ENCODE data around the gene TCF4. TPM values are rescaled to one million over a fixed set of nuclear protein-coding genes. Genes with fewer than 3 reads are reported as not detected.

TCF4 gene
- total RNA-seq, 1 experiment from 2014 or later, result 0.42 TPM

- Histone ChIP-seq H3K36me3 (ENCODE audit: control insufficient read depth in 1 of 2, insufficient read depth in 2 of 2, low read length in 2 of 2) (no peaks in the 10 kb centered on the region), H3K4me3 (replicated peaks in 1 of 2; ENCODE audit: low read depth in 1 of 2, low read length in 2 of 2) (no peak overlapping the region), H3K27me3 (ENCODE audit: insufficient read depth, low read length) (no peaks in the 10 kb centered on the region), H3K9ac (ENCODE audit: low read length) (no peak overlapping the region), H2AFZ (ENCODE audit: low read depth, low read length, poor library complexity, severe bottlenecking) (no peak overlapping the region), H4K20me1 (ENCODE audit: insufficient read depth) (no peaks in the 10 kb centered on the region), H3K4me2 (ENCODE audit: low read length) (no peak overlapping the region), H3K27ac (ENCODE audit: low read depth, low read length) (no peak overlapping the region), H3K4me1 (ENCODE audit: control insufficient read depth in 1 of 2, insufficient read depth in 2 of 2, low read length in 2 of 2) (no peaks in the 10 kb centered on the region), H3K79me2 (ENCODE audit: insufficient read depth, low read length) (no peaks in the 10 kb centered on the region), H3K9me2 (ENCODE audit: insufficient read depth) (no peaks in the 10 kb centered on the region), H3K9me3 (ENCODE audit: control insufficient read depth in 1 of 2, insufficient read depth in 1 of 2, low read depth in 1 of 2, low read length in 2 of 2) (no peaks in the 10 kb centered on the region)
- ATAC-seq (no peak), DNase-seq (ENCODE audit: low read depth, low spot score) (no peak)
- CTCF ChIA-PET, result no interaction called here
- intact Hi-C loops (cut with micrococcal nuclease), result loop anchor here (5.0 kb wide), 1 partner anchor 49 kb away; no protein-coding TSS in a partner anchor
- BruUV-seq (replicated peaks), result no TSS peak
- POLR2A ChIA-PET, result no interaction called here
- RAD21 ChIA-PET (ENCODE audit: low non-redundant PET in 1 of 2, low total read pairs in 2 of 2, uncharacterized antibody in 2 of 2, unreplicated experiment in 2 of 2), result no interaction called here
- TF ChIP-seq ZNF274 (IDR thresholded peaks at IDR 0.05; ENCODE audit: low read depth, low read length) (no peak), SIN3A (IDR thresholded peaks at IDR 0.05; ENCODE audit: low read depth) (no peak), SP1 (IDR thresholded peaks at IDR 0.05; ENCODE audit: low read depth) (no peak), JUND (IDR thresholded peaks at IDR 0.05) (no peak)
Observed at GRCh38 chr18:55310863-55311262, 277.1 kb downstream of the TCF4 start.

GRCh38 chr18:55310044-55310676 is 277.8 kb downstream of the TCF4 start:
- TF ChIP-seq ZFX (IDR thresholded peaks at IDR 0.05), result no peak
- no peak for TF ChIP-seq SIN3A (IDR thresholded peaks at IDR 0.05; ENCODE audit: low read depth)
- no peak for TF ChIP-seq EZH2phosphoT487 (IDR thresholded peaks at IDR 0.05; ENCODE audit: borderline replicate concordance)
- no peak for TF ChIP-seq CEBPB (IDR thresholded peaks at IDR 0.05; ENCODE audit: low read depth)
- TF ChIP-seq, protein P1, sequence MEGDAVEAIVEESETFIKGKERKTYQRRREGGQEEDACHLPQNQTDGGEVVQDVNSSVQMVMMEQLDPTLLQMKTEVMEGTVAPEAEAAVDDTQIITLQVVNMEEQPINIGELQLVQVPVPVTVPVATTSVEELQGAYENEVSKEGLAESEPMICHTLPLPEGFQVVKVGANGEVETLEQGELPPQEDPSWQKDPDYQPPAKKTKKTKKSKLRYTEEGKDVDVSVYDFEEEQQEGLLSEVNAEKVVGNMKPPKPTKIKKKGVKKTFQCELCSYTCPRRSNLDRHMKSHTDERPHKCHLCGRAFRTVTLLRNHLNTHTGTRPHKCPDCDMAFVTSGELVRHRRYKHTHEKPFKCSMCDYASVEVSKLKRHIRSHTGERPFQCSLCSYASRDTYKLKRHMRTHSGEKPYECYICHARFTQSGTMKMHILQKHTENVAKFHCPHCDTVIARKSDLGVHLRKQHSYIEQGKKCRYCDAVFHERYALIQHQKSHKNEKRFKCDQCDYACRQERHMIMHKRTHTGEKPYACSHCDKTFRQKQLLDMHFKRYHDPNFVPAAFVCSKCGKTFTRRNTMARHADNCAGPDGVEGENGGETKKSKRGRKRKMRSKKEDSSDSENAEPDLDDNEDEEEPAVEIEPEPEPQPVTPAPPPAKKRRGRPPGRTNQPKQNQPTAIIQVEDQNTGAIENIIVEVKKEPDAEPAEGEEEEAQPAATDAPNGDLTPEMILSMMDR (IDR thresholded peaks at IDR 0.05 in 2 of 3, conservative IDR thresholded peaks at IDR 0.05 in 1 of 3; ENCODE audit: borderline replicate concordance in 1 of 3, insufficient read depth in 1 of 3, low read depth in 2 of 3, low read length in 2 of 3), result no peak
- H2AFZ ChIP-seq (ENCODE audit: low read depth, low read length, poor library complexity, severe bottlenecking), result no peak overlapping the region
- H3K36me3 ChIP-seq (ENCODE audit: control insufficient read depth in 1 of 2, insufficient read depth in 2 of 2, low read length in 2 of 2), result no peaks in the 10 kb centered on the region
- H3K9me2 ChIP-seq (ENCODE audit: insufficient read depth), result no peaks in the 10 kb centered on the region
- H3K4me2 ChIP-seq (ENCODE audit: low read length), result no peak overlapping the region
- DNase-seq (ENCODE audit: low read depth, low spot score), result no peak
- ATAC-seq, result no peak
- ChIA-PET POLR2A (no interaction called here), CTCF (no interaction called here), RAD21 (ENCODE audit: low non-redundant PET in 1 of 2, low total read pairs in 2 of 2, uncharacterized antibody in 2 of 2, unreplicated experiment in 2 of 2) (no interaction called here)
- H4K20me1 ChIP-seq (ENCODE audit: insufficient read depth), result no peaks in the 10 kb centered on the region
- BruUV-seq (replicated peaks), result no TSS peak
- H3K4me1 ChIP-seq (ENCODE audit: control insufficient read depth in 1 of 2, insufficient read depth in 2 of 2, low read length in 2 of 2), result no peaks in the 10 kb centered on the region
- H3K4me3 ChIP-seq (replicated peaks in 1 of 2; ENCODE audit: low read depth in 1 of 2, low read length in 2 of 2), result no peak overlapping the region
- no peaks in the 10 kb centered on the region for H3K9me3 ChIP-seq (ENCODE audit: control insufficient read depth in 1 of 2, insufficient read depth in 1 of 2, low read depth in 1 of 2, low read length in 2 of 2)
- H3K9ac ChIP-seq (ENCODE audit: low read length), result no peak overlapping the region
- no peak overlapping the region for H3K27ac ChIP-seq (ENCODE audit: low read depth, low read length)
- H3K27me3 ChIP-seq (ENCODE audit: insufficient read depth, low read length), result no peaks in the 10 kb centered on the region
- intact Hi-C loops (cut with micrococcal nuclease), result loop anchor here (5.0 kb wide), 1 partner anchor 48 kb away; no protein-coding TSS in a partner anchor
- H3K79me2 ChIP-seq (ENCODE audit: insufficient read depth, low read length), result no peaks in the 10 kb centered on the region
